ENCODE measurements around the gene AIF1.

Gene AIF1

DNA sequence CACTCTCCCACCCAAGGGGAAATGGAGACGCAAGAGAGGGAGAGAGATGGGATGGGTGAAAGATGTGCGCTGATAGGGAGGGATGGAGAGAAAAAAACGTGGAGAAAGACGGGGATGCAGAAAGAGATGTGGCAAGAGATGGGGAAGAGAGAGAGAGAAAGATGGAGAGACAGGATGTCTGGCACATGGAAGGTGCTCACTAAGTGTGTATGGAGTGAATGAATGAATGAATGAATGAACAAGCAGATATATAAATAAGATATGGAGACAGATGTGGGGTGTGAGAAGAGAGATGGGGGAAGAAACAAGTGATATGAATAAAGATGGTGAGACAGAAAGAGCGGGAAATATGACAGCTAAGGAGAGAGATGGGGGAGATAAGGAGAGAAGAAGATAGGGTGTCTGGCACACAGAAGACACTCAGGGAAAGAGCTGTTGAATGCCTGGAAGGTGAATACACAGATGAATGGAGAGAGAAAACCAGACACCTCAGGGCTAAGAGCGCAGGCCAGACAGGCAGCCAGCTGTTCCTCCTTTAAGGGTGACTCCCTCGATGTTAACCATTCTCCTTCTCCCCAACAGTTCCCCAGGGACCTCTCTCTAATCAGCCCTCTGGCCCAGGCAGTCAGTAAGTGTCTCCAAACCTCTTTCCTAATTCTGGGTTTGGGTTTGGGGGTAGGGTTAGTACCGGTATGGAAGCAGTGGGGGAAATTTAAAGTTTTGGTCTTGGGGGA, 38.9 kb upstream of the AIF1 start:
- Histone ChIP-seq H3K79me2 (ENCODE audit: control insufficient read depth, insufficient read depth, low read length, unreplicated experiment) (no peaks in the 10 kb centered on the region), H3K27me3 (ENCODE audit: insufficient read depth, low read length) (peaks cover 9% of the 10 kb centered on the region), H3K4me1 (ENCODE audit: control insufficient read depth, insufficient read depth, low read length, unreplicated experiment) (no peaks in the 10 kb centered on the region), H2AFZ (ENCODE audit: low read length, unreplicated experiment) (no peak overlapping the region), H3K27ac (ENCODE audit: low read depth, low read length) (no peak overlapping the region), H3K36me3 (ENCODE audit: insufficient read depth, low read length) (no peaks in the 10 kb centered on the region), H3K4me3 (ENCODE audit: low read depth, low read length) (no peak overlapping the region)

- no peak overlapping the region for H3K4me3 ChIP-seq (ENCODE audit: low read depth, low read length)
- peaks cover 5% of the 10 kb centered on the region for H3K4me1 ChIP-seq (ENCODE audit: control insufficient read depth, insufficient read depth, low read length, unreplicated experiment)
- H3K36me3 ChIP-seq (ENCODE audit: insufficient read depth, low read length): no peaks in the 10 kb centered on the region
- peaks cover 4% of the 10 kb centered on the region for H3K79me2 ChIP-seq (ENCODE audit: control insufficient read depth, insufficient read depth, low read length, unreplicated experiment)
- H3K27ac ChIP-seq (ENCODE audit: low read depth, low read length): no peak overlapping the region
- no peak overlapping the region for H2AFZ ChIP-seq (ENCODE audit: low read length, unreplicated experiment)
- H3K27me3 ChIP-seq (ENCODE audit: insufficient read depth, low read length): peaks cover 9% of the 10 kb centered on the region
These were observed 38.0 kb upstream of the AIF1 start for GRCh38 chr6:31576897-31577578.

GRCh38 chr6:31577579-31577966, 37.5 kb upstream of the AIF1 start:
- peaks cover 4% of the 10 kb centered on the region for H3K79me2 ChIP-seq (ENCODE audit: control insufficient read depth, insufficient read depth, low read length, unreplicated experiment)
- no peak overlapping the region for H3K27ac ChIP-seq (ENCODE audit: low read depth, low read length)
- H3K36me3 ChIP-seq (ENCODE audit: insufficient read depth, low read length): no peaks in the 10 kb centered on the region
- H3K27me3 ChIP-seq (ENCODE audit: insufficient read depth, low read length): peaks cover 9% of the 10 kb centered on the region
- peaks cover 5% of the 10 kb centered on the region for H3K4me1 ChIP-seq (ENCODE audit: control insufficient read depth, insufficient read depth, low read length, unreplicated experiment)
- H2AFZ ChIP-seq (ENCODE audit: low read length, unreplicated experiment): no peak overlapping the region
- H3K4me3 ChIP-seq (ENCODE audit: low read depth, low read length): no peak overlapping the region

GRCh38 chr6:31578184-31579118, 36.6 kb upstream of the AIF1 start:
- Histone ChIP-seq H3K4me3 (ENCODE audit: low read depth, low read length) (no peak overlapping the region), H3K27ac (ENCODE audit: low read depth, low read length) (no peak overlapping the region), H3K36me3 (ENCODE audit: insufficient read depth, low read length) (no peaks in the 10 kb centered on the region), H3K4me1 (ENCODE audit: control insufficient read depth, insufficient read depth, low read length, unreplicated experiment) (peaks cover 5% of the 10 kb centered on the region), H2AFZ (ENCODE audit: low read length, unreplicated experiment) (no peak overlapping the region), H3K27me3 (ENCODE audit: insufficient read depth, low read length) (peaks cover 9% of the 10 kb centered on the region), H3K79me2 (ENCODE audit: control insufficient read depth, insufficient read depth, low read length, unreplicated experiment) (peaks cover 4% of the 10 kb centered on the region)

DNA sequence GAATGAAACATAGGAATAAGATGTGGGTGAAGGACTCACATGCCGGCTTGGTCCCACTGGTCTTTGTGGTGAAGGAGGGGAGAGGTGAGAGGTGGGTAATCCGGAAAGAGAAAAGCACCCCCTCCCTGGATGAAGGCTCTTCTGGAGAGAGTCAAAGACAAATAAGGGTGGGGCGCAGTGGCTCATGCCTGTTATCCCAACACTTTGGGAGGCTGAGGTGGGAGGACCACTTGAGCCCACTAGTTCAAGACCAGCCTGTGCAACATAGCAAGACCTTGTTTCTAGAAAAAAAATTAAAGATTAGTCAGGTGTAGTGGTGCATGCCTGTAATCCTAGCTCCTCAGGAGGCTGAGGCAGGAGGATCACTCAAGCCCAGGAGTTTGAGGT, 35.9 kb upstream of the AIF1 start:
- no peak overlapping the region for H3K4me3 ChIP-seq (ENCODE audit: low read depth, low read length)
- H3K27ac ChIP-seq (ENCODE audit: low read depth, low read length): no peak overlapping the region
- peaks cover 5% of the 10 kb centered on the region for H3K4me1 ChIP-seq (ENCODE audit: control insufficient read depth, insufficient read depth, low read length, unreplicated experiment)

DNA sequence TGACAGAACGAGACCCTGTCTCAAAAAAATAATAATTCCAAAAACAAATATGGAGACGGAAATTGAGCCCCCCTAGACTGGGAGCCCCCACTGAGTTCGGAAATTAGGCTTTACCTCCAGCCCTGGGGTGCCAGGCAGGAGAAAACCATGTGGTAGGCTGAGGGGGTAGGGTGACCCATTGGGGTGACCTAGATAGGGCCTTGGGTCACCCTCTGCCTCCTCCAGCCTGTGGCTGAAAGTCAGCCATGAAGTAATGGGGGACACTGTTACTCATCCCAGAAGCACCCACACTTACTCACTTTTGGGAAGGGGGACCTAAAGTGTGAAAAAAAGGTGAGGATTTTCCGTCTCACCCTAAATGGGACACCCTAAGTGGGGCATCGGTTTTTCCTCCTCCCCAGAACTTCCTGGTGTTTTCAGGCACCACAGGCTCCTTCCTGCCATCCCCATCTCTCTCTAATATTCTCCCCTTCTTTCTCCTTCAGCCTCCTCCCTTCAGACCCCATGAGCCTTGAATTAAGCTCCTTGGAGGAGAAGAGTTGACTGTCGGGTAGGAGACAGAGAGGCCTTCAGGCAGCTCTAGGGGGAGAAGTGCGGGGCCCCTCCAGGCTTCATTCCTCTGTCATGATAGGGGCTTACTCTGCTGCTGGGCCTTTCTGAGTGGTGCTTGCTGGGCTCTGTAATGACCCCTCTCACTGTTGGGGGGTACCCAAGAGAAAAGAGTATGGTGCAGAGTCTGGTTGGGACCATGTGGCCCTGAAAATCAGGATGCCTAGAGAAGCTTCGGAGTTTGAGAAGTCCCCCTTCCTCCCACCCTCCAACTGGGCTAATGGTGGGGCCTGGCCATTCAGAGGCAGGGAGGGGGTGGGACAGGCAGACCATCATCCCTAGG, 35.2 kb upstream of the AIF1 start:
- Histone ChIP-seq H3K79me2 (ENCODE audit: control insufficient read depth, insufficient read depth, low read length, unreplicated experiment) (peaks cover 4% of the 10 kb centered on the region), H3K27ac (ENCODE audit: low read depth, low read length) (no peak overlapping the region), H3K4me1 (ENCODE audit: control insufficient read depth, insufficient read depth, low read length, unreplicated experiment) (peaks cover 5% of the 10 kb centered on the region), H3K4me3 (ENCODE audit: low read depth, low read length) (no peak overlapping the region), H2AFZ (ENCODE audit: low read length, unreplicated experiment) (no peak overlapping the region), H3K27me3 (ENCODE audit: insufficient read depth, low read length) (peaks cover 3% of the 10 kb centered on the region; the same call in 1 of the 2 replicates), H3K36me3 (ENCODE audit: insufficient read depth, low read length) (no peaks in the 10 kb centered on the region)

More for the DNA sequence above, 35.9 kb upstream of the AIF1 start:
- Histone ChIP-seq H3K79me2 (ENCODE audit: control insufficient read depth, insufficient read depth, low read length, unreplicated experiment) (peaks cover 4% of the 10 kb centered on the region), H2AFZ (ENCODE audit: low read length, unreplicated experiment) (no peak overlapping the region), H3K27me3 (ENCODE audit: insufficient read depth, low read length) (peaks cover 7% of the 10 kb centered on the region), H3K36me3 (ENCODE audit: insufficient read depth, low read length) (no peaks in the 10 kb centered on the region)

DNA sequence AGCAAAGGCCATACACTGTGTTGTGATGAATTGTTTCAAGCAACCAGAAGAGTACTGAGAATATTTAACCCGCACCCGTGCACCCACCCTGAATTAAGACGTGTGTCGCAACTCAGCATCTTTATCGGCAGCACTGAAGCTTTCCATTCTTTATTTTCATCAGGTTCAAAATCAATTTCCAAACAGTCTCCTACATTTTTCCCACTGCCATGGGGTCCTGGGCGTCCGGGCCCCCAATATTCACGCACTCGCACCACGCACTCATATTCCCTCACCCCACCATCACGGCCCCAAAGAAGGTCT, 34.6 kb upstream of the AIF1 start:
- H3K79me2 ChIP-seq (ENCODE audit: control insufficient read depth, insufficient read depth, low read length, unreplicated experiment): peaks cover 4% of the 10 kb centered on the region
- H3K27ac ChIP-seq (ENCODE audit: low read depth, low read length): no peak overlapping the region
- H3K36me3 ChIP-seq (ENCODE audit: insufficient read depth, low read length): no peaks in the 10 kb centered on the region
- peak overlapping the region; percentile 87 for H2AFZ ChIP-seq (ENCODE audit: low read length, unreplicated experiment)
- peaks cover 5% of the 10 kb centered on the region for H3K4me1 ChIP-seq (ENCODE audit: control insufficient read depth, insufficient read depth, low read length, unreplicated experiment)
- peak overlapping the region; percentile 98 for H3K4me3 ChIP-seq (ENCODE audit: low read depth, low read length)
- H3K27me3 ChIP-seq (ENCODE audit: insufficient read depth, low read length): peaks cover 3% of the 10 kb centered on the region; the same call in 1 of the 2 replicates

DNA sequence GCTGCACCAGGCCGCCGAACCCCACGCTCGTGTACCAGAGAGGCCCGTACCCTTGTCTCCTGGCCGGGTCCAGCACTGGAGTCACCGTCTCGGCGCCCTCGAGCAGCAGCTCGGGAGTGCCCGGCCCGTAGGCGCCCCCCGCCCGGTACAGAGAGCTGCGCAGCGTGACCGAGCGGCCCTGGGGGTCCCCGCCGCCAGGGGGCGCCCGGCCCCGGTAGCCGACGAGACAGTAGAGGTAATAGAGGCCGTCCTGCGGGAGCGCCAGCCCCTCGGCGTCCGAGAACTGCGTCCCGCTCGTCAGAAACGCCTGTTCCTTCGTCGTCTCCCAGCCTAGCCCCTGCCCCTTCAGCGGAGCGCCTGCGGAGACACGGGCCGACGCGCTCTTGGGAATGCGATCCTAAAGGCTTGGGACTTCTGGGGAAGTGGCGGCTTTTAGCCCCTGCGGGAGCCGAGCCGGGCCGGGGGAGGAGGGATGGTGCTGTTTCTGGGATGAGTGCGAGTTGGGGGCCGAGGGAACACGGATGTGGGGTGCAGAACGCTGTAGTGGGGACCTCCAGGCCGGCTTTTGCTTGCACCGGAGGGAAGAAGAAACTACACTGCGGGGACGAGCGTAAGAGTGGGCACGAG, 34.1 kb upstream of the AIF1 start:
- H3K27me3 ChIP-seq (ENCODE audit: insufficient read depth, low read length): peaks cover 3% of the 10 kb centered on the region; the same call in 1 of the 2 replicates
- H2AFZ ChIP-seq (ENCODE audit: low read length, unreplicated experiment): peak overlapping the region; percentile 97
- H3K27ac ChIP-seq (ENCODE audit: low read depth, low read length): no peak overlapping the region
- peak overlapping the region; percentile 98 for H3K4me3 ChIP-seq (ENCODE audit: low read depth, low read length)
- H3K36me3 ChIP-seq (ENCODE audit: insufficient read depth, low read length): no peaks in the 10 kb centered on the region
- peaks cover 4% of the 10 kb centered on the region for H3K79me2 ChIP-seq (ENCODE audit: control insufficient read depth, insufficient read depth, low read length, unreplicated experiment)
- peaks cover 5% of the 10 kb centered on the region for H3K4me1 ChIP-seq (ENCODE audit: control insufficient read depth, insufficient read depth, low read length, unreplicated experiment)

- H3K79me2 ChIP-seq (ENCODE audit: control insufficient read depth, insufficient read depth, low read length, unreplicated experiment): peaks cover 4% of the 10 kb centered on the region
- no peaks in the 10 kb centered on the region for H3K36me3 ChIP-seq (ENCODE audit: insufficient read depth, low read length)
- H3K4me1 ChIP-seq (ENCODE audit: control insufficient read depth, insufficient read depth, low read length, unreplicated experiment): peaks cover 5% of the 10 kb centered on the region
- H3K4me3 ChIP-seq (ENCODE audit: low read depth, low read length): peak overlapping the region; percentile 98
- peak overlapping the region; percentile 97 for H2AFZ ChIP-seq (ENCODE audit: low read length, unreplicated experiment)
- H3K27ac ChIP-seq (ENCODE audit: low read depth, low read length): no peak overlapping the region
- no peaks in the 10 kb centered on the region for H3K27me3 ChIP-seq (ENCODE audit: insufficient read depth, low read length)
These were observed 33.4 kb upstream of the AIF1 start for GRCh38 chr6:31581434-31582229.

All from ACC112 (cell line).